ENCODE measurements around the gene UQCR10.

GRCh38 chr22:29751669-29752068 lies 15.5 kb upstream of the UQCR10 start:
- TF ChIP-seq CTCF (IDR thresholded peaks at IDR 0.05) (no peak), POLR2A (IDR thresholded peaks at IDR 0.05) (no peak)

Measured in heart left ventricle (tissue), 13 donors.